K562 (cell line): ENCODE measurements around the gene ALDH6A1. TPM values are rescaled to one million over a fixed set of nuclear protein-coding genes. Genes with fewer than 3 reads are reported as not detected.

Experiments
- BRF2 ChIP-seq: IDR thresholded peaks from 3 replicates; pipeline ENCODE4 v1.6.1; 2011; ENCODE audit warnings: borderline replicate concordance, mild to moderate bottlenecking; ENCODE audit not compliant: insufficient read length, insufficient read depth
- CREB3L1 ChIP-seq: fragments of 450-650 bp; IDR thresholded peaks from 2 replicates; pipeline ENCODE4 v1.6.1; 2014; ENCODE audit warnings: low read depth, mild to moderate bottlenecking, moderate library complexity, borderline replicate concordance
- CREM ChIP-seq: IDR thresholded peaks from 2 replicates; pipeline ENCODE4 v1.6.1; 2014; ENCODE audit warnings: antibody characterized with exemption, low read depth
- GTF2F1 ChIP-seq: IDR thresholded peaks from 2 replicates; pipeline ENCODE4 v1.6.1; 2011; ENCODE audit warnings: low read depth, low read length, improper control_type of control experiment
- KDM2B ChIP-seq: fragments of 250-450 bp; sonication (Bioruptor Pico); IDR thresholded peaks from 2 replicates; pipeline ENCODE4 v1.8.0; 2021; ENCODE audit warnings: mild to moderate bottlenecking, moderate library complexity
- MBD1 ChIP-seq: fragments of 250-450 bp; sonication (Bioruptor Pico); IDR thresholded peaks from 2 replicates; pipeline ENCODE4 v1.8.0; 2022; ENCODE audit warnings: inconsistent platforms
- NCOA4 ChIP-seq: fragments of 450-650 bp; IDR thresholded peaks from 2 replicates; pipeline ENCODE4 v1.6.1; 2018; ENCODE audit warnings: mild to moderate bottlenecking; ENCODE audit not compliant: partially characterized antibody
- NKRF ChIP-seq: fragments of 450-650 bp; IDR thresholded peaks from 2 replicates; pipeline ENCODE4 v1.6.1; 2016; ENCODE audit warnings: borderline replicate concordance
- POLR2AphosphoS5 ChIP-seq: IDR thresholded peaks from 2 replicates; pipeline ENCODE4 v1.6.1; 2011; ENCODE audit warnings: mild to moderate bottlenecking, low read depth, low read length, moderate library complexity; ENCODE audit not compliant: control insufficient read depth, insufficient read depth
- STAG1 ChIP-seq: sonication (generic); formaldehyde crosslinking; IDR thresholded peaks from 2 replicates; pipeline ENCODE4 v1.5.0; 2020; ENCODE audit warnings: missing genetic modification reagents, borderline replicate concordance
- TARDBP ChIP-seq: fragments of 450-650 bp; IDR thresholded peaks from 2 replicates; pipeline ENCODE4 v1.6.1; 2016
- TFAP4 ChIP-seq: sonication (generic); formaldehyde crosslinking; IDR thresholded peaks from 2 replicates; pipeline ENCODE4 v1.8.0; 2022; ENCODE audit warnings: missing genetic modification reagents, mild to moderate bottlenecking, moderate library complexity, borderline replicate concordance
- ZBTB1 ChIP-seq: sonication (generic); formaldehyde crosslinking; IDR thresholded peaks from 2 replicates; pipeline ENCODE4 v1.8.1; 2023; ENCODE audit warnings: missing genetic modification reagents, low read depth, mild to moderate bottlenecking, borderline replicate concordance
- ZC3H11A ChIP-seq: IDR thresholded peaks from 2 replicates; pipeline ENCODE4 v1.6.1; 2012; ENCODE audit warnings: low read depth, low read length, improper control_type of control experiment
- ZC3H4 ChIP-seq: sonication (generic); formaldehyde crosslinking; IDR thresholded peaks from 2 replicates; pipeline ENCODE4 v1.9.0; 2021; ENCODE audit warnings: missing genetic modification reagents, borderline replicate concordance
- ZNF431 ChIP-seq: sonication (generic); formaldehyde crosslinking; IDR thresholded peaks from 2 replicates; pipeline ENCODE4 v1.8.0; 2022; ENCODE audit warnings: mild to moderate bottlenecking, missing genetic modification reagents
- ZNF740 ChIP-seq, 3 experiments: fragments of 200-800 bp in 1 of 3; sonication (Bioruptor generic) in 1 of 3; sonication (generic) in 1 of 3; formaldehyde crosslinking in 1 of 3; IDR thresholded peaks; 2 replicates each; pipeline versions ENCODE4 v1.6.1 to v1.8.0; 2016 to 2022; ENCODE audit warnings: mild to moderate bottlenecking in 2 of 3, missing compliant biosample characterization in 2 of 3, missing genetic modification characterization in 2 of 3, missing genetic modification reagents in 1 of 3
- ZSCAN29 ChIP-seq: fragments of 450-650 bp; IDR thresholded peaks from 2 replicates; pipeline ENCODE4 v1.6.1; 2017
- polyA plus RNA-seq, 8 experiments: library from polyadenylated mRNA; depleted of rRNA in 4 of 8; stranded (reverse) in 5 of 8; unstranded in 3 of 8; fragments of >200 nt; fragmentation: Nextera tagmentation in 2 of 8; fragmentation: Illumina TruSeq in 1 of 8; extraction: Ambion mirVana in 2 of 8; extraction: Trizol in 1 of 8; gene quantifications; 2 replicates each; pipeline versions ENCODE4 v1.2.1 to v1.2.3, GENCODE V29; 2011 to 2014; ENCODE audit warnings: inconsistent platforms in 1 of 8, missing spikeins in 1 of 8
- total RNA-seq, 7 experiments: library from RNA; depleted of rRNA in 6 of 7; stranded (reverse); fragments of >200 nt in 6 of 7; fragmentation: Illumina TruSeq in 2 of 7; extraction: Trizol in 2 of 7; gene quantifications; 2 replicates each; pipeline versions ENCODE4 v1.2.1 to v1.2.3, GENCODE V29; 2011 to 2021; ENCODE audit warnings: low replicate concordance in 1 of 7

ALDH6A1 gene
- total and polyA plus RNA-seq, 9 of the 15 experiments (the other 6 are each of a cell fraction or from before 2014, with no cell fraction given): 3.1 to 11.5 (median 4.6) TPM

- no peak for TF ChIP-seq ZC3H11A
- peak; percentile 39; the same call in 1 of the 2 replicates for TF ChIP-seq NKRF
- no peak; the same call in 1 of the 2 replicates for TF ChIP-seq ZBTB1 (CRISPR knock-in tag)
- TF ChIP-seq CREB3L1: peak; percentile 62; the same call in 1 of the 2 replicates
- no peak for TF ChIP-seq ZSCAN29
- no peak for TF ChIP-seq GTF2F1
- TF ChIP-seq NCOA4: no peak
- no peak for TF ChIP-seq MBD1
- no peak for TF ChIP-seq BRF2
- TF ChIP-seq POLR2AphosphoS5: peak; percentile 66; the same call in 1 of the 2 replicates
- no peak for TF ChIP-seq ZNF740 (CRISPR knock-in tag; IDR thresholded peaks at IDR 0.05)
- no peak for TF ChIP-seq ZNF740 (tag; IDR thresholded peaks at IDR 0.05)
- TF ChIP-seq ZC3H4 (CRISPR knock-in tag): peak; percentile 92; the same call in 1 of the 2 replicates
- TF ChIP-seq KDM2B (CRISPR knock-in tag): no peak
- TF ChIP-seq TARDBP: no peak; the same call in 1 of the 2 replicates
- peak; percentile 38; the same call in 1 of the 2 replicates for TF ChIP-seq TFAP4 (CRISPR knock-in tag)
- TF ChIP-seq STAG1 (CRISPR knock-in tag): peak; percentile 45; the same call in 1 of the 2 replicates
- no peak for TF ChIP-seq ZNF431 (CRISPR knock-in tag)
- peak; percentile 96 for TF ChIP-seq CREM
These were observed 65.5 kb downstream of the ALDH6A1 start, which contains the start of the genes BBOF1 and ENTPD5 (continued) for GRCh38 chr14:74018586-74019407.
